ENCODE measurements around the gene RBPJL. TPM values are rescaled to one million over a fixed set of nuclear protein-coding genes. Genes with fewer than 3 reads are reported as not detected.

RBPJL gene
- total and polyA plus RNA-seq, 3 donors from 2014 or later = 0.26 to 1.1 (median 0.43) TPM

DNA sequence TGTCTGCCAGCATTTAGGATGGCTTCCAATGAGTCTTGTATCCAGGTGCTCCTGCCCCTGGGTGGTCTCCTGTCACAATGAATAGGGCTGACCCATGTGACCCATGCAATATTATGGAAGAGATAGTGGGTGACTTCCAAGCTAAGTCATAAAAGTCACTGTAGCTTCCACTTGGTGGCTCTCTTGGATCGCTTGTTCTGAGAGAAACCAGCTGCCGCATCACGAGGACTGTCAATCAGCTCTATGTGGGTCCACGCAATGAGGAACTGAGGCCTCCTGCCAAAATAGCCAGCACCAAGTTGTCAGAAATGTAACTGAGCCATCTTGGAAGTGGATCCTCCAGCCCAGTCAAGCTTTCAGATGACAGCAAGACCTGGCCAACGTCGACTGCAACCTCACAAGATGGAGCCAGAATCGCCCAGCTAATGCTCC is 16.3 kb downstream of the RBPJL start:
- WGBS, 2 donors = 73 to 87% methylated on average over 6 to 7 of the region's 7 CpGs
- H3K36me3 ChIP-seq (ENCODE audit: low read depth, missing control alignments) = no peaks in the 10 kb centered on the region
- H3K27ac ChIP-seq = no peak overlapping the region
- no peaks in the 10 kb centered on the region for H3K4me1 ChIP-seq
- intact Hi-C loops (cut with DNase I; ENCODE audit: low total_unique reads) = loop anchor here (2.0 kb wide), 1 partner anchor 40 kb away; the partner anchor contains the start of gene SYS1
- no peaks in the 10 kb centered on the region for H3K9me3 ChIP-seq
- peak; percentile 75 for DNase-seq
- no peak for TF ChIP-seq POLR2A (IDR thresholded peaks at IDR 0.05)
- TF ChIP-seq, protein P1, sequence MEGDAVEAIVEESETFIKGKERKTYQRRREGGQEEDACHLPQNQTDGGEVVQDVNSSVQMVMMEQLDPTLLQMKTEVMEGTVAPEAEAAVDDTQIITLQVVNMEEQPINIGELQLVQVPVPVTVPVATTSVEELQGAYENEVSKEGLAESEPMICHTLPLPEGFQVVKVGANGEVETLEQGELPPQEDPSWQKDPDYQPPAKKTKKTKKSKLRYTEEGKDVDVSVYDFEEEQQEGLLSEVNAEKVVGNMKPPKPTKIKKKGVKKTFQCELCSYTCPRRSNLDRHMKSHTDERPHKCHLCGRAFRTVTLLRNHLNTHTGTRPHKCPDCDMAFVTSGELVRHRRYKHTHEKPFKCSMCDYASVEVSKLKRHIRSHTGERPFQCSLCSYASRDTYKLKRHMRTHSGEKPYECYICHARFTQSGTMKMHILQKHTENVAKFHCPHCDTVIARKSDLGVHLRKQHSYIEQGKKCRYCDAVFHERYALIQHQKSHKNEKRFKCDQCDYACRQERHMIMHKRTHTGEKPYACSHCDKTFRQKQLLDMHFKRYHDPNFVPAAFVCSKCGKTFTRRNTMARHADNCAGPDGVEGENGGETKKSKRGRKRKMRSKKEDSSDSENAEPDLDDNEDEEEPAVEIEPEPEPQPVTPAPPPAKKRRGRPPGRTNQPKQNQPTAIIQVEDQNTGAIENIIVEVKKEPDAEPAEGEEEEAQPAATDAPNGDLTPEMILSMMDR (IDR thresholded peaks at IDR 0.05) = peak in 1 of 3 experiments; percentile 16
- no peak overlapping the region for H3K4me3 ChIP-seq
- H3K27me3 ChIP-seq = no peaks in the 10 kb centered on the region

DNA sequence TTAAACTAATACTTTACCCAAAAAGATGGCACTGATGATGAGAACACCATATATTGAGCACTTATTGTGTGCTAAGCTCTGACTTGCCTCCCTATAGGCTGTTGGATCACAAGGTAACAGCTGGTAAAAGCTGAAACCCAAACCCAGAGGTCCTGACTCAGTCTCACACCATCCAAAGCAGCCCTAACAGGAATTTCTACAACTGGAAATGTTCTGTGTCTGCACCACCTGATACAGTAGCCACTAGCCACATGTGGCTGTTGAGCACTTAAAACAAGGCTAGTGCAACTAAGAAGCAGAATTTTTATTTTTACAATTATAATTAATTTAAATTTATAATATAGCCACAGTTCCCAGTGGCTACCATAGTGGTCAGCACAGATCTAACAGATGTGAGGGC is 17.1 kb downstream of the RBPJL start:
- Histone ChIP-seq H3K27me3 (no peaks in the 10 kb centered on the region), H3K36me3 (ENCODE audit: low read depth, missing control alignments) (no peaks in the 10 kb centered on the region), H3K27ac (no peak overlapping the region), H3K4me1 (no peaks in the 10 kb centered on the region), H3K9me3 (no peaks in the 10 kb centered on the region), H3K4me3 (no peak overlapping the region)
- TF ChIP-seq POLR2A (IDR thresholded peaks at IDR 0.05) = no peak
- TF ChIP-seq, protein P1 (IDR thresholded peaks at IDR 0.05) = no peak
- no peak for DNase-seq
- intact Hi-C loops (cut with DNase I; ENCODE audit: low total_unique reads) = loop anchor here (2.0 kb wide), 1 partner anchor 39 kb away; the partner anchor contains the start of gene SYS1

DNA sequence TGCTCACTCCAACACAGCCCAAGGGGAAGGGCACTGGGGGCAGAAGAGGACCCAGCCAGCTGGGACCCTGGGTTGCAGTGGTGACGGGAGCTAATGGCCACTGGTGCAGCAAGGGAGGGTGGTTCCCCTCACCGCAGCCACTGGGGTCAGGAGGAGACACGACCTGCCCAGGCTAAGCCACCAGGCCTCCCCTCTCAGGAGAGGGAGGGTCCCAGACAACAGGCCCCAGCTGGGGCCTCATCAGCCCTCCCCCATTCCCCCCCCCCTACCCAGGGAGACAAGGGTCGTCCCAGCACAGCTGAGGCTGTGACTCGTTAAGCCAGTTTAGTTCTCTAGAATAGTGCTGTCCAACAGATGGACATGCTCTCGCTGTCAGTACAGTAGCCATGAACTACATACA is 18.7 kb downstream of the RBPJL start:
- Histone ChIP-seq H3K4me3 (no peak overlapping the region), H3K27me3 (no peaks in the 10 kb centered on the region), H3K36me3 (ENCODE audit: low read depth, missing control alignments) (no peaks in the 10 kb centered on the region), H3K4me1 (no peaks in the 10 kb centered on the region), H3K27ac (no peak overlapping the region), H3K9me3 (no peaks in the 10 kb centered on the region)
- intact Hi-C loops (cut with DNase I; ENCODE audit: low total_unique reads) = no loop called here
- 64 to 71% methylated on average over 5 to 6 of the region's 6 CpGs for WGBS, 2 donors
- DNase-seq = no peak
- TF ChIP-seq, protein P1 (IDR thresholded peaks at IDR 0.05) = no peak
- TF ChIP-seq POLR2A (IDR thresholded peaks at IDR 0.05) = no peak

DNA sequence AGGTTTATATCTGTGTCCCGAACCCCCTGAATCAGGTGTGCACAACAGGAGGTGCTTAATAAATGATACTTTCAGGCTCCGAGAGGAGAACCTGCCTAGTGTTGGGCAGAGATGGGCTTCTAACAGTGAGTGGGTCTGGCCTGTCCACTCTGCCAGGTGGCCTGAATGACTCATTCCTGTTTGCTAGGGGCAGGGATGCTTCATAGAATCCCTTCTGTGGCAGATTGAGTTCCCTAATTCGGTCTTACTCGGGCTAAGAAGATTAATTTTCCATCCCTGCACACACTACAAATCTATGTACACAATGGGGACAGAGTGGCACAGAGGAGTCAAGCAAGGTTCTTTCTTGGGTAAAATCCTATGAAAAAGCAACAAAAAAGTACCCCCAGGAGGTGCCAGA is 21.8 kb downstream of the RBPJL start:
- H3K9me3 ChIP-seq = no peaks in the 10 kb centered on the region
- H3K4me3 ChIP-seq = no peak overlapping the region
- H3K4me1 ChIP-seq = no peaks in the 10 kb centered on the region
- no peak for DNase-seq
- TF ChIP-seq, protein P1 (IDR thresholded peaks at IDR 0.05) = no peak
- TF ChIP-seq POLR2A (IDR thresholded peaks at IDR 0.05) = no peak
- H3K27me3 ChIP-seq = no peaks in the 10 kb centered on the region
- H3K27ac ChIP-seq = no peak overlapping the region
- intact Hi-C loops (cut with DNase I; ENCODE audit: low total_unique reads) = no loop called here
- H3K36me3 ChIP-seq (ENCODE audit: low read depth, missing control alignments) = no peaks in the 10 kb centered on the region
- 84 to 91% methylated on average over 4 of the region's 4 CpGs for WGBS, 2 donors

All from testis (tissue), 3 donors.